A549 (cell line): Measurements from ENCODE around the gene PTGR3.

Experiments
- CHD2 ChIP-seq: fragments of 150-350 bp; IDR thresholded peaks from 2 replicates; pipeline ENCODE4 v1.6.1; 2014; ENCODE audit warnings: low read length; ENCODE audit not compliant: partially characterized antibody
- KDM1A ChIP-seq: fragments of 200-600 bp; sonication (generic); IDR thresholded peaks from 2 replicates; pipeline ENCODE4 v1.6.1; 2016; ENCODE audit warnings: low read depth, mild to moderate bottlenecking
- POLR2A ChIP-seq: IDR thresholded peaks from 2 replicates; pipeline ENCODE4 v1.6.1; 2012; ENCODE audit warnings: mild to moderate bottlenecking, low read length
- TF ChIP-seq, protein P1 (sequence below): fragments of >200 bp; sonication (Bioruptor Twin); formaldehyde crosslinking; IDR thresholded peaks from 3 replicates; pipeline ENCODE4 v1.5.1; 2016

DNA sequence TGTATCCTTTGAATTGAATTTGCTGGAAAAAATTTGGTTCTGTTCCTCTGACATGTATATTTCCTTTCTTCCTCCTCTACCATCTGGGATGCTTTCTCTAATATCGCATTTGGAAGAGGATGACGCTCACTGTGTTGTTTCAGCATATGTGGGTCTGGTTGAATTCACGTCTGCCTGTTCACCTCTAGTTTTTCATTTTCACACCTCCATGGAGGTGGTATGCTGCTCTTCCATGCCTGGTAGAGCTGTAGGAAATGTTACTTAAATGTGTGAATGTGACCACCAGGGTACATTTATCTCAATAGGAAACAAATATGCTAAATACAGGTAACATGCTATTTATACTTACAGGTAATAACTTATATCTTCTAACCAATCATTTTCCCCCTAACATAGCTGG, 46.2 kb upstream of the PTGR3 start:
- TF ChIP-seq CHD2 (no peak), KDM1A (no peak), POLR2A (no peak)
- TF ChIP-seq, protein P1, sequence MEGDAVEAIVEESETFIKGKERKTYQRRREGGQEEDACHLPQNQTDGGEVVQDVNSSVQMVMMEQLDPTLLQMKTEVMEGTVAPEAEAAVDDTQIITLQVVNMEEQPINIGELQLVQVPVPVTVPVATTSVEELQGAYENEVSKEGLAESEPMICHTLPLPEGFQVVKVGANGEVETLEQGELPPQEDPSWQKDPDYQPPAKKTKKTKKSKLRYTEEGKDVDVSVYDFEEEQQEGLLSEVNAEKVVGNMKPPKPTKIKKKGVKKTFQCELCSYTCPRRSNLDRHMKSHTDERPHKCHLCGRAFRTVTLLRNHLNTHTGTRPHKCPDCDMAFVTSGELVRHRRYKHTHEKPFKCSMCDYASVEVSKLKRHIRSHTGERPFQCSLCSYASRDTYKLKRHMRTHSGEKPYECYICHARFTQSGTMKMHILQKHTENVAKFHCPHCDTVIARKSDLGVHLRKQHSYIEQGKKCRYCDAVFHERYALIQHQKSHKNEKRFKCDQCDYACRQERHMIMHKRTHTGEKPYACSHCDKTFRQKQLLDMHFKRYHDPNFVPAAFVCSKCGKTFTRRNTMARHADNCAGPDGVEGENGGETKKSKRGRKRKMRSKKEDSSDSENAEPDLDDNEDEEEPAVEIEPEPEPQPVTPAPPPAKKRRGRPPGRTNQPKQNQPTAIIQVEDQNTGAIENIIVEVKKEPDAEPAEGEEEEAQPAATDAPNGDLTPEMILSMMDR, result no peak
